Daoy (cell line): ENCODE results near the gene RFC5. TPM values are rescaled to one million over a fixed set of nuclear protein-coding genes. Genes with fewer than 3 reads are reported as not detected.

Experiments
- total RNA-seq: library from RNA; depleted of rRNA; stranded (reverse); fragments of >200 nt; shearing (Covaris generic); gene quantifications from 2 replicates; pipeline ENCODE4 v1.2.3, GENCODE V29; 2014; rRNA removed

The RFC5 gene
- total RNA-seq, 1 experiment from 2014 or later, result 57.0 TPM

Other genes starting within 250 kb of the RFC5 start
- 0.15 and 0.29 TPM in 2 replicates for gene KSR2, start 47.7 kb upstream of the RFC5 start, total RNA-seq
- gene WSB2, start 44.5 kb downstream of the RFC5 start, total RNA-seq, result 103 and 111 TPM in 2 replicates
- 18.2 and 18.9 TPM in 2 replicates for gene VSIG10, start 87.3 kb downstream of the RFC5 start, total RNA-seq
- gene PEBP1, start 119.4 kb downstream of the RFC5 start, total RNA-seq, result 87.8 and 102 TPM in 2 replicates